ENCODE measurements around the gene HOXC9.

- TF ChIP-seq CTCF (IDR thresholded peaks at IDR 0.05) (no peak), POLR2A (IDR thresholded peaks at IDR 0.05) (no peak)
Observed at GRCh38 chr12:53976823-53977595, 23.0 kb upstream of the HOXC9 start.
